GM19328 (cell line): ENCODE data around the gene FAM168B.
A peak's percentile ranks its signal among the peaks of the same experiment; 100 is the strongest.
"Not testable (repeated sequence)": the region's sequence is repeated elsewhere in the genome, so short reads cannot be mapped to it uniquely, and the experiment has no call there.

ENCODE experiments used
- ATAC-seq: cut with Tn5 transposase; IDR thresholded peaks from one replicate; pipeline ENCODE4 v1.9.1; 2021; ENCODE audit warnings: mild to moderate bottlenecking, moderate library complexity; ENCODE audit not compliant: unreplicated experiment

The FAM168B gene

GRCh38 chr2:131093006-131093695 is at the start of gene FAM168B:
TSS of gene FAM168B (minus strand) at chr2:131093460. CDS start at chr2:131082646, 10,814 bp downstream.
- peak; percentile 73 for ATAC-seq

- no peak for ATAC-seq
Observed at GRCh38 chr2:131142849-131143248, 49.6 kb upstream of the FAM168B start.

GRCh38 chr2:131140581-131140980 is 47.3 kb upstream of the FAM168B start:
- ATAC-seq, result no peak

GRCh38 chr2:131132729-131133128 is 39.5 kb upstream of the FAM168B start:
- no peak for ATAC-seq

GRCh38 chr2:131130298-131130596 is 37.0 kb upstream of the FAM168B start:
- no peak for ATAC-seq

- no peak for ATAC-seq
Observed at GRCh38 chr2:131127981-131128380, 34.7 kb upstream of the FAM168B start.

- no peak for ATAC-seq
Observed at GRCh38 chr2:131127076-131127475, 33.8 kb upstream of the FAM168B start.

- ATAC-seq, result no peak
Observed at GRCh38 chr2:131126436-131126835, 33.2 kb upstream of the FAM168B start.

GRCh38 chr2:131125195-131125757 is 32.0 kb upstream of the FAM168B start:
- no peak for ATAC-seq

- ATAC-seq, result no peak
Observed at GRCh38 chr2:131123192-131123591, 29.9 kb upstream of the FAM168B start.

GRCh38 chr2:131122496-131122895 is 29.2 kb upstream of the FAM168B start:
- ATAC-seq, result no peak

GRCh38 chr2:131121464-131121863 is 28.2 kb upstream of the FAM168B start:
- ATAC-seq, result no peak

GRCh38 chr2:131120815-131121317 is 27.6 kb upstream of the FAM168B start:
- no peak for ATAC-seq

GRCh38 chr2:131115752-131116151 is 22.5 kb upstream of the FAM168B start:
- ATAC-seq, result no peak

- ATAC-seq, result not testable (repeated sequence)
Observed at GRCh38 chr2:131114950-131115349, 21.7 kb upstream of the FAM168B start.

GRCh38 chr2:131113566-131114227 is 20.4 kb upstream of the FAM168B start:
- ATAC-seq, result no peak

GRCh38 chr2:131112529-131112928 is 19.3 kb upstream of the FAM168B start:
- ATAC-seq, result no peak

GRCh38 chr2:131105950-131106801 is 12.9 kb upstream of the FAM168B start:
- peak; percentile 38 for ATAC-seq

- ATAC-seq, result peak; percentile 72
Observed at GRCh38 chr2:131105156-131105949, 12.1 kb upstream of the FAM168B start, which contains the start of gene PLEKHB2. TSS of gene PLEKHB2 (plus strand) at chr2:131105336. CDS start at chr2:131120942, 15,606 bp downstream.

- ATAC-seq, result peak; percentile 51
Observed at GRCh38 chr2:131104487-131105155, 11.4 kb upstream of the FAM168B start.
